Neural progenitor cell (in vitro differentiated cells): Measurements from ENCODE around the gene LDB3. TPM values are rescaled to one million over a fixed set of nuclear protein-coding genes. Genes with fewer than 3 reads are reported as not detected.

Source experiments
- DNase-seq: peaks from one replicate; pipeline ENCODE4 v3.0.0-alpha.2; 2016; ENCODE audit warnings: low spot score
- H2AFZ ChIP-seq: fragments of 200-600 bp; sonication (generic); replicated peaks from 2 replicates; pipeline ENCODE4 v1.6.1; 2016; ENCODE audit warnings: antibody characterized with exemption
- H3F3A ChIP-seq: fragments of 200-600 bp; sonication (generic); 2 replicates; pipeline ENCODE4 v1.6.1; 2016; ENCODE audit warnings: antibody characterized with exemption, low read depth
- H3K27ac ChIP-seq: fragments of 200-600 bp; sonication (generic); 2 replicates; pipeline ENCODE4 v1.5.1; 2016; ENCODE audit warnings: mild to moderate bottlenecking
- H3K27me3 ChIP-seq: fragments of 200-600 bp; sonication (generic); 2 replicates; pipeline ENCODE4 v1.6.1; 2016; ENCODE audit warnings: mild to moderate bottlenecking, moderate library complexity
- H3K36me3 ChIP-seq: fragments of 200-600 bp; sonication (generic); 2 replicates; pipeline ENCODE4 v1.5.1; 2016
- H3K4me1 ChIP-seq: fragments of 200-600 bp; sonication (generic); 2 replicates; pipeline ENCODE4 v1.6.1; 2016; ENCODE audit warnings: mixed run types
- H3K4me2 ChIP-seq: fragments of 200-600 bp; sonication (generic); 2 replicates; pipeline ENCODE4 v1.6.1; 2016
- H3K4me3 ChIP-seq: fragments of 200-600 bp; sonication (generic); 2 replicates; pipeline ENCODE4 v1.5.1; 2016
- H3K79me2 ChIP-seq: fragments of 200-600 bp; sonication (generic); 2 replicates; pipeline ENCODE4 v1.6.1; 2016; ENCODE audit warnings: low read depth
- H3K9ac ChIP-seq: fragments of 200-600 bp; sonication (generic); 2 replicates; pipeline ENCODE4 v1.6.1; 2016
- H3K9me3 ChIP-seq: fragments of 200-600 bp; sonication (generic); 2 replicates; pipeline ENCODE4 v1.5.1; 2016; ENCODE audit warnings: low read depth
- H4K20me1 ChIP-seq: fragments of 200-600 bp; sonication (generic); 2 replicates; pipeline ENCODE4 v1.6.1; 2016; ENCODE audit warnings: low read depth
- H3K27ac Mint-ChIP-seq: 3 replicates; pipeline ENCODE4 v1.8.0; 2021; ENCODE audit warnings: mixed read lengths
- H3K27me3 Mint-ChIP-seq: 2 replicates; pipeline ENCODE4 v1.8.0; 2022; ENCODE audit warnings: low read depth, mild to moderate bottlenecking, inconsistent platforms, moderate library complexity, mixed read lengths; ENCODE audit not compliant: insufficient read depth
- H3K36me3 Mint-ChIP-seq: 3 replicates; pipeline ENCODE4 v1.8.0; 2021; ENCODE audit warnings: mixed read lengths
- H3K4me1 Mint-ChIP-seq: 3 replicates; pipeline ENCODE4 v1.8.0; 2021; ENCODE audit warnings: mixed read lengths
- H3K4me3 Mint-ChIP-seq: 3 replicates; pipeline ENCODE4 v1.8.0; 2021; ENCODE audit warnings: mild to moderate bottlenecking, moderate library complexity, mixed read lengths
- H3K9me3 Mint-ChIP-seq: 3 replicates; pipeline ENCODE4 v1.8.0; 2020; ENCODE audit warnings: mixed read lengths
- EZH2 ChIP-seq: fragments of 200-600 bp; sonication (generic); IDR thresholded peaks from 2 replicates; pipeline ENCODE4 v1.6.1; 2017; ENCODE audit warnings: antibody characterized with exemption, mild to moderate bottlenecking, moderate library complexity
- EZH2phosphoT487 ChIP-seq: fragments of 200-600 bp; sonication (generic); IDR thresholded peaks from 2 replicates; pipeline ENCODE4 v1.6.1; 2017; ENCODE audit warnings: antibody characterized with exemption
- total RNA-seq: library from RNA; depleted of rRNA; stranded (reverse); fragments of >200 nt; gene quantifications from 2 replicates; pipeline ENCODE4 v1.2.3, GENCODE V29; 2015; ENCODE audit warnings: low replicate concordance
- TF ChIP-seq, protein P1 (sequence below): fragments of 200-600 bp; sonication (generic); IDR thresholded peaks from 2 replicates; pipeline ENCODE4 v1.5.1; 2017; ENCODE audit warnings: antibody characterized with exemption, mild to moderate bottlenecking

LDB3 gene
- total RNA-seq, 1 donor from 2014 or later = not detected

- no peak for DNase-seq
- Histone ChIP-seq H3K4me1 (peaks cover 20% of the 10 kb centered on the region), H3K36me3 (no peaks in the 10 kb centered on the region), H3F3A (peaks cover 9% of the 10 kb centered on the region), H3K9ac (no peak overlapping the region), H3K79me2 (no peaks in the 10 kb centered on the region), H2AFZ (no peak overlapping the region), H3K27me3 (no peaks in the 10 kb centered on the region), H4K20me1 (no peaks in the 10 kb centered on the region), H3K4me3 (no peak overlapping the region), H3K27ac (no peak overlapping the region), H3K4me2 (no peak overlapping the region), H3K9me3 (no peaks in the 10 kb centered on the region)
- Mint-ChIP-seq H3K27ac (no peak overlapping the region), H3K36me3 (no peaks in the 10 kb centered on the region), H3K4me3 (no peak overlapping the region), H3K27me3 (no peaks in the 10 kb centered on the region), H3K4me1 (peaks cover 27% of the 10 kb centered on the region), H3K9me3 (no peaks in the 10 kb centered on the region)
- no peak for TF ChIP-seq EZH2phosphoT487
- TF ChIP-seq EZH2 = no peak
- TF ChIP-seq, protein P1, sequence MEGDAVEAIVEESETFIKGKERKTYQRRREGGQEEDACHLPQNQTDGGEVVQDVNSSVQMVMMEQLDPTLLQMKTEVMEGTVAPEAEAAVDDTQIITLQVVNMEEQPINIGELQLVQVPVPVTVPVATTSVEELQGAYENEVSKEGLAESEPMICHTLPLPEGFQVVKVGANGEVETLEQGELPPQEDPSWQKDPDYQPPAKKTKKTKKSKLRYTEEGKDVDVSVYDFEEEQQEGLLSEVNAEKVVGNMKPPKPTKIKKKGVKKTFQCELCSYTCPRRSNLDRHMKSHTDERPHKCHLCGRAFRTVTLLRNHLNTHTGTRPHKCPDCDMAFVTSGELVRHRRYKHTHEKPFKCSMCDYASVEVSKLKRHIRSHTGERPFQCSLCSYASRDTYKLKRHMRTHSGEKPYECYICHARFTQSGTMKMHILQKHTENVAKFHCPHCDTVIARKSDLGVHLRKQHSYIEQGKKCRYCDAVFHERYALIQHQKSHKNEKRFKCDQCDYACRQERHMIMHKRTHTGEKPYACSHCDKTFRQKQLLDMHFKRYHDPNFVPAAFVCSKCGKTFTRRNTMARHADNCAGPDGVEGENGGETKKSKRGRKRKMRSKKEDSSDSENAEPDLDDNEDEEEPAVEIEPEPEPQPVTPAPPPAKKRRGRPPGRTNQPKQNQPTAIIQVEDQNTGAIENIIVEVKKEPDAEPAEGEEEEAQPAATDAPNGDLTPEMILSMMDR = no peak
Measured at GRCh38 chr10:86705905-86706304, 37.6 kb downstream of the LDB3 start.

DNA sequence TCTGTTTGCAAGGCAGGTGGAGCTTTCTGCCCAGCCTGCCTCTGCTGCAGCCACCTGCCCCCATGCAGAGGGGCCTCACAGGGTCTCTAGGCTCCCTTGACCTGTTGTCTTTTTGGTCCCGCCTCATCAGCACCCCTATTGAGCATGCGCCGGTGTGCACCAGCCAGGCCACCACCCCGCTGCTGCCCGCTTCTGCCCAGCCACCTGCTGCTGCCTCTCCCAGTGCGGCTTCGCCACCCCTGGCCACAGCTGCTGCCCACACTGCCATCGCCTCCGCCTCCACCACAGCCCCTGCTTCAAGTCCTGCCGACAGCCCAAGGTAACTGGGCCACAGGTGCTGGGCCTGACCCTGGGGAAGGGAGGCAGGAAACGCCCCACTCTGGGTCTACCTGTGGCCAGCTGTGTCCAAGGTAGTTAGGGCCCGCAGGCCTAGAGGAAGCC lies 38.1 kb downstream of the LDB3 start:
- Histone ChIP-seq H3K9me3 (no peaks in the 10 kb centered on the region), H3K4me2 (no peak overlapping the region), H3K36me3 (no peaks in the 10 kb centered on the region), H2AFZ (no peak overlapping the region), H3K4me3 (no peak overlapping the region), H3K27me3 (no peaks in the 10 kb centered on the region), H3K4me1 (peaks cover 20% of the 10 kb centered on the region), H3K9ac (no peak overlapping the region), H4K20me1 (no peaks in the 10 kb centered on the region), H3K79me2 (no peaks in the 10 kb centered on the region), H3K27ac (no peak overlapping the region), H3F3A (peaks cover 10% of the 10 kb centered on the region)
- DNase-seq = no peak
- Mint-ChIP-seq H3K36me3 (no peaks in the 10 kb centered on the region), H3K9me3 (no peaks in the 10 kb centered on the region), H3K4me3 (no peak overlapping the region), H3K4me1 (peaks cover 27% of the 10 kb centered on the region), H3K27ac (no peak overlapping the region), H3K27me3 (no peaks in the 10 kb centered on the region)
- TF ChIP-seq EZH2phosphoT487 (no peak), EZH2 (no peak)
- TF ChIP-seq, protein P1 = no peak

- Mint-ChIP-seq H3K4me3 (no peak overlapping the region), H3K27ac (no peak overlapping the region), H3K4me1 (peaks cover 27% of the 10 kb centered on the region), H3K36me3 (no peaks in the 10 kb centered on the region), H3K9me3 (no peaks in the 10 kb centered on the region), H3K27me3 (no peaks in the 10 kb centered on the region)
- Histone ChIP-seq H3F3A (peaks cover 13% of the 10 kb centered on the region), H3K79me2 (no peaks in the 10 kb centered on the region), H3K27ac (no peak overlapping the region), H3K9ac (no peak overlapping the region), H3K4me3 (no peak overlapping the region), H3K36me3 (no peaks in the 10 kb centered on the region), H3K27me3 (no peaks in the 10 kb centered on the region), H2AFZ (no peak overlapping the region), H4K20me1 (no peaks in the 10 kb centered on the region), H3K4me2 (no peak overlapping the region), H3K9me3 (no peaks in the 10 kb centered on the region), H3K4me1 (peaks cover 20% of the 10 kb centered on the region)
- DNase-seq = no peak
- TF ChIP-seq, protein P1 = no peak
- TF ChIP-seq EZH2phosphoT487 (no peak), EZH2 (no peak)
Measured at GRCh38 chr10:86706977-86707376, 38.7 kb downstream of the LDB3 start.
